Brain microvascular endothelial cell (primary cell): ENCODE data around the gene TBC1D1.
A peak's percentile ranks its signal among the peaks of the same experiment; 100 is the strongest.

ENCODE experiments used
- DNase-seq: peaks from one replicate; pipeline ENCODE4 v3.0.0-alpha.2; 2020
- H3K27ac ChIP-seq: fragments of 250-450 bp; sonication (Bioruptor Pico); 2 replicates; pipeline ENCODE4 v1.5.1; 2020; ENCODE audit warnings: mild to moderate bottlenecking, moderate library complexity
- H3K27me3 ChIP-seq: fragments of 250-450 bp; sonication (Bioruptor Pico); replicated peaks from 2 replicates; pipeline ENCODE4 v1.5.1; 2020; ENCODE audit warnings: mild to moderate bottlenecking
- H3K36me3 ChIP-seq: fragments of 250-450 bp; sonication (Bioruptor Pico); replicated peaks from 2 replicates; pipeline ENCODE4 v1.5.1; 2020; ENCODE audit warnings: mild to moderate bottlenecking
- H3K4me3 ChIP-seq: 2 replicates; pipeline ENCODE4 v1.5.1; 2011; ENCODE audit warnings: low read depth, mild to moderate bottlenecking, control low read depth, low read length, moderate library complexity
- CTCF ChIP-seq: IDR thresholded peaks from 2 replicates; pipeline ENCODE4 v1.5.1; 2011; ENCODE audit warnings: low read depth, mild to moderate bottlenecking, moderate library complexity, low read length, control low read depth, inconsistent platforms; ENCODE audit errors: missing control alignments
- in situ Hi-C: cut with HindIII; loops from 2 replicates; pipeline ENCODE4 v1.10.0; 2017; ENCODE audit warnings: low sequenced_read_pairs, low pct_ligation_motif_present

TBC1D1 gene

GRCh38 chr4:37949636-37950426 lies 58.9 kb downstream of the TBC1D1 start:
- TF ChIP-seq CTCF: no peak
- in situ Hi-C loops: no loop called here
- no peak overlapping the region for H3K27ac ChIP-seq
- no peaks in the 10 kb centered on the region for H3K36me3 ChIP-seq
- H3K27me3 ChIP-seq: no peaks in the 10 kb centered on the region
- no peak for DNase-seq
- H3K4me3 ChIP-seq: no peak overlapping the region

GRCh38 chr4:37951461-37952352 lies 60.8 kb downstream of the TBC1D1 start:
- Histone ChIP-seq H3K4me3 (no peak overlapping the region), H3K27ac (no peak overlapping the region), H3K27me3 (no peaks in the 10 kb centered on the region), H3K36me3 (no peaks in the 10 kb centered on the region)
- DNase-seq: no peak
- TF ChIP-seq CTCF: no peak
- in situ Hi-C loops: no loop called here

DNA sequence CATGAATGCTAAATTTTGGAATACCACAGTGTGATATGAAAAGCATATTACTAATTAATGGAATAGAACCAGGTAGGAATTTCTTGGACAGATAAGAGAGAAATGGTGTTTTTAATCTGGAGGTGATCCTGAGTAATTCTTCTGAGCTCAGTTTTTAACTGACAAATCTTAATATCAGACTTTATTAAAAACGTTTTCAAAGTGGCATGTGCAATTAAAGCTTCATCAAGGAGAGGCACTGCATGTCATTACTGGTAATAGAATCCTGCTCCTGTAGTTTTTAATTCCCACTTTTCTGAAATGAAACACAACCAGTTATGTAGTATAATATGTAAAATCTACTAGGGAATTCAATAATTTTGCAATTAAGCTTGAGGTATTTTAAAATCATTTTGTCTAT lies 62.3 kb downstream of the TBC1D1 start:
- Histone ChIP-seq H3K27me3 (no peaks in the 10 kb centered on the region), H3K27ac (no peak overlapping the region), H3K4me3 (no peak overlapping the region), H3K36me3 (no peaks in the 10 kb centered on the region)
- in situ Hi-C loops: no loop called here
- no peak for DNase-seq
- TF ChIP-seq CTCF: no peak

GRCh38 chr4:37953620-37954293 lies 62.9 kb downstream of the TBC1D1 start:
- no peaks in the 10 kb centered on the region for H3K36me3 ChIP-seq
- H3K4me3 ChIP-seq: no peak overlapping the region
- H3K27ac ChIP-seq: no peak overlapping the region
- in situ Hi-C loops: no loop called here
- no peaks in the 10 kb centered on the region for H3K27me3 ChIP-seq
- no peak for TF ChIP-seq CTCF
- peak; percentile 71 for DNase-seq

DNA sequence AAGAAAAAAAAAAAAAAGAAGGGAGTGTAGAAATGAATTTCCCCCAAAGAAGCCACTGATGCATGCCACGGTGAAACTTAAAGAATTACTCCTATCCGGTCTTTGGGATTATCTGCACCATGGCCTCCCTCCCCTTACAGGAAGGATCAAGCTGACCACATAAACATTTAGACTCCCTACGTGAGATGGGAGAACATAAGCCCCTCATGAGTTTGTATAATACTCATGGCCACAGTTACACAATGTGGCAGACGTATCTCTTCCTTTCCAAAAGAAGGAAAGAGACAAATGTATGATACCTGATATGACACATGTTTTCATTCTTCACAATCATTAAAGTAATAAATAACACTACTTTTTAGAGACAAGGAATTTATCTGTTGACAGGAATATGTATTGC lies 66.1 kb downstream of the TBC1D1 start:
- H3K27me3 ChIP-seq: no peaks in the 10 kb centered on the region
- in situ Hi-C loops: no loop called here
- no peak overlapping the region for H3K27ac ChIP-seq
- no peak overlapping the region for H3K4me3 ChIP-seq
- no peak for DNase-seq
- TF ChIP-seq CTCF: no peak
- H3K36me3 ChIP-seq: no peaks in the 10 kb centered on the region
